K562 (cell line): ENCODE measurements around the gene NEURL2. TPM values are rescaled to one million over a fixed set of nuclear protein-coding genes. Genes with fewer than 3 reads are reported as not detected.
A peak's percentile ranks its signal among the peaks of the same experiment; 100 is the strongest.

Source experiments
- ATF4 ChIP-seq: fragments of 450-650 bp; formaldehyde crosslinking; IDR thresholded peaks from 2 replicates; pipeline ENCODE4 v1.4.0; 2022; ENCODE audit warnings: mild to moderate bottlenecking, moderate library complexity
- CC2D1A ChIP-seq: fragments of 450-650 bp; IDR thresholded peaks from 2 replicates; pipeline ENCODE4 v1.6.1; 2017; ENCODE audit warnings: mild to moderate bottlenecking
- EGR1 ChIP-seq: fragments of 450-650 bp; conservative IDR thresholded peaks from 2 replicates; pipeline ENCODE4 v1.6.1; 2017; ENCODE audit warnings: mild to moderate bottlenecking
- ELF1 ChIP-seq: fragments of 200-800 bp; sonication (Bioruptor generic); IDR thresholded peaks from 2 replicates; pipeline ENCODE4 v1.6.1; 2016; ENCODE audit warnings: missing genetic modification characterization, missing compliant biosample characterization
- EP300 ChIP-seq: IDR thresholded peaks from 2 replicates; pipeline ENCODE4 v1.6.1; 2012; ENCODE audit warnings: low read length, improper control_type of control experiment
- ETV1 ChIP-seq: fragments of 450-650 bp; conservative IDR thresholded peaks from 2 replicates; pipeline ENCODE4 v1.6.1; 2016; ENCODE audit warnings: missing genetic modification characterization, control low read depth, low read depth, missing compliant biosample characterization
- KDM5B ChIP-seq: fragments of 200-600 bp; sonication (generic); IDR thresholded peaks from 2 replicates; pipeline ENCODE4 v1.6.1; 2012; ENCODE audit warnings: low read depth, mild to moderate bottlenecking, moderate library complexity, low read length, control low read depth, inconsistent platforms; ENCODE audit not compliant: insufficient replicate concordance
- MAFG ChIP-seq: fragments of 450-650 bp; conservative IDR thresholded peaks from 2 replicates; pipeline ENCODE4 v1.6.1; 2016; ENCODE audit warnings: missing genetic modification characterization, missing compliant biosample characterization
- MAZ ChIP-seq, 2 experiments: fragments of 450-650 bp in 1 of 2; sonication (generic) in 1 of 2; formaldehyde crosslinking; IDR thresholded peaks in 1 of 2; conservative IDR thresholded peaks in 1 of 2; 2 replicates each; pipeline versions ENCODE4 v1.4.0 to v1.5.0; 2020; ENCODE audit warnings: mild to moderate bottlenecking in 1 of 2, missing genetic modification reagents in 1 of 2
- NRF1 ChIP-seq, 2 experiments: fragments of 450-650 bp; IDR thresholded peaks in 1 of 2; conservative IDR thresholded peaks in 1 of 2; 2 replicates each; pipeline ENCODE4 v1.6.1; 2014; ENCODE audit warnings: mild to moderate bottlenecking in 2 of 2
- OTX1 ChIP-seq: fragments of 450-650 bp; formaldehyde crosslinking; IDR thresholded peaks from 2 replicates; pipeline ENCODE4 v1.4.0; 2022; ENCODE audit warnings: mild to moderate bottlenecking
- POLR2A ChIP-seq: fragments of 450-650 bp; conservative IDR thresholded peaks from 2 replicates; pipeline ENCODE4 v1.6.1; 2016
- POLR2H ChIP-seq: IDR thresholded peaks from 2 replicates; pipeline ENCODE4 v1.6.1; 2016; ENCODE audit warnings: missing genetic modification characterization, low read depth, mild to moderate bottlenecking, control low read depth, missing compliant biosample characterization, moderate library complexity
- RCOR1 ChIP-seq, 2 experiments: IDR thresholded peaks; 2 replicates each; pipeline ENCODE4 v1.6.1; 2012; ENCODE audit warnings: low read depth in 2 of 2, low read length in 2 of 2, borderline replicate concordance in 1 of 2, improper control_type of control experiment in 1 of 2
- RFX7 ChIP-seq: fragments of 250-450 bp; sonication (Bioruptor Pico); IDR thresholded peaks from 2 replicates; pipeline ENCODE4 v1.5.1; 2021; ENCODE audit warnings: mild to moderate bottlenecking
- RNF219 ChIP-seq: fragments of 250-450 bp; sonication (Bioruptor Pico); IDR thresholded peaks from 2 replicates; pipeline ENCODE4 v1.5.0; 2022; ENCODE audit warnings: mild to moderate bottlenecking
- SP1 ChIP-seq: sonication (generic); formaldehyde crosslinking; IDR thresholded peaks from 2 replicates; pipeline ENCODE4 v1.8.1; 2022; ENCODE audit warnings: mild to moderate bottlenecking, missing genetic modification reagents
- USF1 ChIP-seq: sonication (generic); formaldehyde crosslinking; IDR thresholded peaks from 2 replicates; pipeline ENCODE4 v1.9.0; 2022; ENCODE audit warnings: mild to moderate bottlenecking, missing genetic modification reagents
- ZC3H11A ChIP-seq: IDR thresholded peaks from 2 replicates; pipeline ENCODE4 v1.6.1; 2012; ENCODE audit warnings: low read depth, low read length, improper control_type of control experiment
- polyA plus RNA-seq, 8 experiments: library from polyadenylated mRNA; depleted of rRNA in 4 of 8; stranded (reverse) in 5 of 8; unstranded in 3 of 8; fragments of >200 nt; fragmentation: Nextera tagmentation in 2 of 8; fragmentation: Illumina TruSeq in 1 of 8; extraction: Ambion mirVana in 2 of 8; extraction: Trizol in 1 of 8; gene quantifications; 2 replicates each; pipeline versions ENCODE4 v1.2.1 to v1.2.3, GENCODE V29; 2011 to 2014; ENCODE audit warnings: inconsistent platforms in 1 of 8, missing spikeins in 1 of 8
- total RNA-seq, 7 experiments: library from RNA; depleted of rRNA in 6 of 7; stranded (reverse); fragments of >200 nt in 6 of 7; fragmentation: Illumina TruSeq in 2 of 7; extraction: Trizol in 2 of 7; gene quantifications; 2 replicates each; pipeline versions ENCODE4 v1.2.1 to v1.2.3, GENCODE V29; 2011 to 2021; ENCODE audit warnings: low replicate concordance in 1 of 7
- TF ChIP-seq, protein P1 (sequence below): IDR thresholded peaks from 2 replicates; pipeline ENCODE4 v1.6.1; 2014; ENCODE audit warnings: antibody characterized with exemption

The NEURL2 gene
- total and polyA plus RNA-seq, 9 of the 15 experiments (the other 6 are each of a cell fraction or from before 2014, with no cell fraction given): 0.22 to 1.9 (median 0.50) TPM; not detected in 1

- TF ChIP-seq ELF1 (tag) (peak; percentile 51; the same call in 1 of the 2 replicates), SP1 (CRISPR knock-in tag) (peak; percentile 93), POLR2H (tag) (peak; percentile 87), OTX1 (CRISPR knock-in tag) (0 out of 2 replicates have a peak, but pooled peaks have one; percentile 17), ETV1 (tag) (peak; percentile 94), USF1 (CRISPR knock-in tag) (peak; percentile 45; the same call in 1 of the 2 replicates), EGR1 (no peak), RNF219 (CRISPR knock-in tag) (no peak), ZC3H11A (no peak), RCOR1 (IDR thresholded peaks at IDR 0.05; ENCODE audit: borderline replicate concordance in 1 of 2, low read depth in 2 of 2, low read length in 2 of 2) (peak; percentile 42 to 81; a peak in 3 of 4 replicates), CC2D1A (0 out of 2 replicates have a peak, but pooled peaks have one; percentile 38), RFX7 (CRISPR knock-in tag) (no peak), KDM5B (peak; percentile 67), EP300 (peak; percentile 82), MAFG (tag) (0 out of 2 replicates have a peak, but pooled peaks have one; percentile 27), MAZ (CRISPR knock-in tag; conservative IDR thresholded peaks at IDR 0.05 in 1 of 2, IDR thresholded peaks at IDR 0.05 in 1 of 2) (peak in 1 of 2 experiments; percentile 42; a peak in 1 of 4 replicates), NRF1 (conservative IDR thresholded peaks at IDR 0.05 in 1 of 2, IDR thresholded peaks at IDR 0.05 in 1 of 2) (peak; percentile 65 to 72), ATF4 (CRISPR knock-in tag) (peak; percentile 74), POLR2A (peak; percentile 92)
- TF ChIP-seq, protein P1, sequence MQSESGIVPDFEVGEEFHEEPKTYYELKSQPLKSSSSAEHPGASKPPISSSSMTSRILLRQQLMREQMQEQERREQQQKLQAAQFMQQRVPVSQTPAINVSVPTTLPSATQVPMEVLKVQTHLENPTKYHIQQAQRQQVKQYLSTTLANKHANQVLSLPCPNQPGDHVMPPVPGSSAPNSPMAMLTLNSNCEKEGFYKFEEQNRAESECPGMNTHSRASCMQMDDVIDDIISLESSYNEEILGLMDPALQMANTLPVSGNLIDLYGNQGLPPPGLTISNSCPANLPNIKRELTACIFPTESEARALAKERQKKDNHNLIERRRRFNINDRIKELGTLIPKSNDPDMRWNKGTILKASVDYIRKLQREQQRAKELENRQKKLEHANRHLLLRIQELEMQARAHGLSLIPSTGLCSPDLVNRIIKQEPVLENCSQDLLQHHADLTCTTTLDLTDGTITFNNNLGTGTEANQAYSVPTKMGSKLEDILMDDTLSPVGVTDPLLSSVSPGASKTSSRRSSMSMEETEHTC: no peak
These were observed 19.9 kb upstream of the NEURL2 start (continued) for GRCh38 chr20:45910670-45911485.
